ENCODE data around the gene HSPB8. TPM values are rescaled to one million over a fixed set of nuclear protein-coding genes. Genes with fewer than 3 reads are reported as not detected.

Gene HSPB8
- polyA plus RNA-seq, 2 of the 4 experiments (the other 2 are of a cell fraction) = 7.8 to 9.6 TPM

DNA sequence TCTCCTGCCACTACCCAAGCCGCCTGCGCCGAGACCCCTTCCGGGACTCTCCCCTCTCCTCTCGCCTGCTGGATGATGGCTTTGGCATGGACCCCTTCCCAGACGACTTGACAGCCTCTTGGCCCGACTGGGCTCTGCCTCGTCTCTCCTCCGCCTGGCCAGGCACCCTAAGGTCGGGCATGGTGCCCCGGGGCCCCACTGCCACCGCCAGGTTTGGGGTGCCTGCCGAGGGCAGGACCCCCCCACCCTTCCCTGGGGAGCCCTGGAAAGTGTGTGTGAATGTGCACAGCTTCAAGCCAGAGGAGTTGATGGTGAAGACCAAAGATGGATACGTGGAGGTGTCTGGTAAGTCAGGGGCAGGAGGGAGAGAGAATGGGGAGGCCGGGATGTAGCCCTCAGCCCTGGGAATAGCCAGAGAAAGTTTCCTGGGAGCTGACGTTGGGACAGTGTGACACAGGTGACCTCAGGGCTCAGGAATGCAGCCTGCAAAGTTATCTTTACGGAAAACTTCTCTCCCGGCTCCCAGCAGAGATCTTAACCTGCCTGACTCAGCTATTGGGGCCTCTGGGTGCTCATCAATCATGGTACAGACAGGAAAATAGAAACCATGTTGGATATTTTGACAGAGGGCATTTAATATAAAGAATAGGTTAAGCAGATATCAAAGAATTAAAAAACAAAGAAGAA, 747 bp downstream of the HSPB8 start:
- H3K4me1 ChIP-seq = peaks cover 51% of the 10 kb centered on the region
- H3K4me3 ChIP-seq = peak overlapping the region; percentile 42
- FAIRE-seq = no peak
- H3K9me3 ChIP-seq = no peaks in the 10 kb centered on the region
- TF ChIP-seq, protein P1, sequence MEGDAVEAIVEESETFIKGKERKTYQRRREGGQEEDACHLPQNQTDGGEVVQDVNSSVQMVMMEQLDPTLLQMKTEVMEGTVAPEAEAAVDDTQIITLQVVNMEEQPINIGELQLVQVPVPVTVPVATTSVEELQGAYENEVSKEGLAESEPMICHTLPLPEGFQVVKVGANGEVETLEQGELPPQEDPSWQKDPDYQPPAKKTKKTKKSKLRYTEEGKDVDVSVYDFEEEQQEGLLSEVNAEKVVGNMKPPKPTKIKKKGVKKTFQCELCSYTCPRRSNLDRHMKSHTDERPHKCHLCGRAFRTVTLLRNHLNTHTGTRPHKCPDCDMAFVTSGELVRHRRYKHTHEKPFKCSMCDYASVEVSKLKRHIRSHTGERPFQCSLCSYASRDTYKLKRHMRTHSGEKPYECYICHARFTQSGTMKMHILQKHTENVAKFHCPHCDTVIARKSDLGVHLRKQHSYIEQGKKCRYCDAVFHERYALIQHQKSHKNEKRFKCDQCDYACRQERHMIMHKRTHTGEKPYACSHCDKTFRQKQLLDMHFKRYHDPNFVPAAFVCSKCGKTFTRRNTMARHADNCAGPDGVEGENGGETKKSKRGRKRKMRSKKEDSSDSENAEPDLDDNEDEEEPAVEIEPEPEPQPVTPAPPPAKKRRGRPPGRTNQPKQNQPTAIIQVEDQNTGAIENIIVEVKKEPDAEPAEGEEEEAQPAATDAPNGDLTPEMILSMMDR (IDR thresholded peaks at IDR 0.05) = no peak
- TF ChIP-seq FOSL2 (IDR thresholded peaks at IDR 0.05) = no peak
- 0 out of 2 replicates have a peak, but pooled peaks have one; percentile 21 for TF ChIP-seq FOSL2 (CRISPR knock-in tag; IDR thresholded peaks at IDR 0.05)
- TF ChIP-seq ELK1 (IDR thresholded peaks at IDR 0.05; ENCODE audit: low read depth, low read length) = no peak
- peak; percentile 16 for TF ChIP-seq MAFK (IDR thresholded peaks at IDR 0.05; ENCODE audit: partially characterized antibody)
- peak; percentile 86; the same call in 1 of the 2 replicates for TF ChIP-seq HOXB5 (CRISPR knock-in tag; IDR thresholded peaks at IDR 0.05)
- peak; percentile 55 to 62 for ATAC-seq
- 40% methylated on average over 17 of the region's 18 CpGs for WGBS (ENCODE audit: missing lambda C conversion rate)
- peak overlapping the region; percentile 80 for H3K4me2 ChIP-seq
- POLR2A ChIA-PET = no interaction called here
- H3K27ac ChIP-seq = peak overlapping the region; percentile 73 to 85
- DNase-seq (ENCODE audit: low read depth in 1 of 2, low spot score in 1 of 2) = peak; percentile 64 to 69
- CTCF ChIA-PET = interaction anchor here (1.2 kb wide), 1 partner anchor 10 kb away, joined by 3 read pairs; no protein-coding TSS in a partner anchor

DNA sequence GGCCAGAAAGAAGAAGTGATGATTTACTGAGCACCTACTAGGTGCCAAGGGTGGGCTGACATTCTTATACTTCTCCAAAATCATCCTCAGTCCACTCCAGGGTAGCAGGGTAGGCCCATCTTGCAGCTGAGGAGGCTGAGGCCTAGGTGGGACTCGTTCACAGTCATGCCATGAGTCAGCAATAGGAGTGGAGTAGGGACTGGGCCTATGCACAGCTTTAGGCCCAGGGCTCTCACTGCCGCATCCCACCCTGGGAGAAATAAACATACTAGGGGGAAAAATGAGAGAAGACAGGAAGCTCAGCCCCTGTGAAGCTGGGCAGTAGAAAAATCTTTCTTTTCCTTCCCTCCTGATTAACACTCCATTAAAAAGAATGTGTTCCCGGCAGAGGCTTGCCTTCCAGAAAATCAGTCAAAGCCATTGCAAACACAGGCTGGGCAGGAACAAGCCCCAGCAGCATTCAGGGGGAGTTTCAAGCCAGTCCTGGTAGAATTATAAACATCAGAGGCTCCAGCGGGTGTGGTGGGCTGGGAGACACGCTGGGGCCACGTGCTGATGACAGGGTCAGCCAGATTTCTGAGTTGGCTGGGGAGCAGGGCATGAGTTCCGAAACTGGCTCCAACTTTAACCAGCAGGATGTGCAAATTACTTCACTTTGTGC, 1.8 kb downstream of the HSPB8 start:
- ChIA-PET POLR2A (no interaction called here), CTCF (no interaction called here)
- Histone ChIP-seq H3K4me3 (peak overlapping the region; percentile 42), H3K27ac (peak overlapping the region; percentile 73 to 85), H3K9me3 (no peaks in the 10 kb centered on the region), H3K4me2 (peak overlapping the region; percentile 80), H3K4me1 (peaks cover 51% of the 10 kb centered on the region)
- TF ChIP-seq MAFK (IDR thresholded peaks at IDR 0.05; ENCODE audit: partially characterized antibody) (peak; percentile 39), FOXS1 (CRISPR knock-in tag; IDR thresholded peaks at IDR 0.05) (no peak), NFE2L2 (conservative IDR thresholded peaks at IDR 0.05; ENCODE audit: low read length) (peak; percentile 51)
- WGBS (ENCODE audit: missing lambda C conversion rate) = 51% methylated on average over 7 of the region's 7 CpGs
- DNase-seq (ENCODE audit: low read depth in 1 of 2, low spot score in 1 of 2) = peak in 1 of 2 experiments; percentile 31
- FAIRE-seq = no peak
- ATAC-seq = no peak

DNA sequence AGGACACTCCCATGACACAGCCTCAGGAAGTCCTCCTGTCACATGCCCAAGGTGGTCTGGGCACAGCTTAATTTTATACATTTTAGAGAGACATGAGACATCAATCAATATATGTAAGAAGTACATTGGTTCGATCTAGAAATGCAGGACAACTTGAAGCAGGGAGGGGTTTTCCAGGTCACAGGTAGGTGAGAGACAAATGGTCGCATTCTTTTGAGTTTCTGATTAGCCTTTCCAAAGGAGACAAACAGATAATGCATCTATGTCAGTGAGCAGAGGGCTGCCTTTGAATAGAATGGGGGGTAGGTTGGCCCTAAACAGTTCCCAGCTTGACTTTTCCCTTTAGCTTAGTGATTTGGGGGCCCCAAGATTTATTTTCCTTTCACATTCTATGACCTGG, 2.5 kb downstream of the HSPB8 start:
- H3K4me2 ChIP-seq = peak overlapping the region; percentile 80
- no peak for DNase-seq (ENCODE audit: low read depth in 1 of 2, low spot score in 1 of 2)
- TF ChIP-seq HOXA7 (CRISPR knock-in tag; IDR thresholded peaks at IDR 0.05) (no peak), RFX5 (IDR thresholded peaks at IDR 0.05) (no peak), RCOR1 (IDR thresholded peaks at IDR 0.05; ENCODE audit: low read depth, low read length) (no peak), NPAS2 (CRISPR knock-in tag; IDR thresholded peaks at IDR 0.05; ENCODE audit: borderline replicate concordance) (no peak), HDAC2 (IDR thresholded peaks at IDR 0.05) (no peak), NR3C1 (IDR thresholded peaks at IDR 0.05) (no peak), NFE2L2 (conservative IDR thresholded peaks at IDR 0.05; ENCODE audit: low read length) (no peak), SMC3 (IDR thresholded peaks at IDR 0.05) (no peak), CBX8 (IDR thresholded peaks at IDR 0.05) (no peak), JUN (IDR thresholded peaks at IDR 0.05) (no peak), BHLHE40 (IDR thresholded peaks at IDR 0.05; ENCODE audit: low read depth, low read length) (no peak), GATA3 (IDR thresholded peaks at IDR 0.05; ENCODE audit: borderline replicate concordance) (no peak), SREBF2 (IDR thresholded peaks at IDR 0.05) (no peak), ESRRA (IDR thresholded peaks at IDR 0.05; ENCODE audit: borderline replicate concordance, low read length) (no peak)
- ATAC-seq = no peak
- no peak overlapping the region for H3K4me3 ChIP-seq
- peak overlapping the region; percentile 73 to 85; a peak in 5 of 6 replicates for H3K27ac ChIP-seq
- WGBS (ENCODE audit: missing lambda C conversion rate) = 86% methylated on average over 2 of the region's 2 CpGs
- ChIA-PET CTCF (interaction anchor here (1.2 kb wide), 1 partner anchor 16 kb away, joined by 3 read pairs; no protein-coding TSS in a partner anchor), POLR2A (no interaction called here)
- H3K4me1 ChIP-seq = peaks cover 46% of the 10 kb centered on the region
- no peak for FAIRE-seq
- H3K9me3 ChIP-seq = no peaks in the 10 kb centered on the region

Data from A549 (cell line).